Testis (tissue), 2 donors: ENCODE data around the gene SMIM35.

Source experiments
- POLR2A ChIP-seq: fragments of 450-650 bp; IDR thresholded peaks from one replicate; pipeline ENCODE4 v1.6.1; 2017; ENCODE audit warnings: antibody characterized with exemption, mild to moderate bottlenecking, moderate library complexity
- TF ChIP-seq, protein P1 (sequence below), 3 experiments: fragments of 450-650 bp in 2 of 3; fragments of 200-600 bp in 1 of 3; sonication (generic) in 1 of 3; IDR thresholded peaks; one replicate each; pipeline ENCODE4 v1.5.1; 2016 to 2019; ENCODE audit warnings: antibody characterized with exemption in 3 of 3, mild to moderate bottlenecking in 2 of 3, moderate library complexity in 1 of 3

DNA sequence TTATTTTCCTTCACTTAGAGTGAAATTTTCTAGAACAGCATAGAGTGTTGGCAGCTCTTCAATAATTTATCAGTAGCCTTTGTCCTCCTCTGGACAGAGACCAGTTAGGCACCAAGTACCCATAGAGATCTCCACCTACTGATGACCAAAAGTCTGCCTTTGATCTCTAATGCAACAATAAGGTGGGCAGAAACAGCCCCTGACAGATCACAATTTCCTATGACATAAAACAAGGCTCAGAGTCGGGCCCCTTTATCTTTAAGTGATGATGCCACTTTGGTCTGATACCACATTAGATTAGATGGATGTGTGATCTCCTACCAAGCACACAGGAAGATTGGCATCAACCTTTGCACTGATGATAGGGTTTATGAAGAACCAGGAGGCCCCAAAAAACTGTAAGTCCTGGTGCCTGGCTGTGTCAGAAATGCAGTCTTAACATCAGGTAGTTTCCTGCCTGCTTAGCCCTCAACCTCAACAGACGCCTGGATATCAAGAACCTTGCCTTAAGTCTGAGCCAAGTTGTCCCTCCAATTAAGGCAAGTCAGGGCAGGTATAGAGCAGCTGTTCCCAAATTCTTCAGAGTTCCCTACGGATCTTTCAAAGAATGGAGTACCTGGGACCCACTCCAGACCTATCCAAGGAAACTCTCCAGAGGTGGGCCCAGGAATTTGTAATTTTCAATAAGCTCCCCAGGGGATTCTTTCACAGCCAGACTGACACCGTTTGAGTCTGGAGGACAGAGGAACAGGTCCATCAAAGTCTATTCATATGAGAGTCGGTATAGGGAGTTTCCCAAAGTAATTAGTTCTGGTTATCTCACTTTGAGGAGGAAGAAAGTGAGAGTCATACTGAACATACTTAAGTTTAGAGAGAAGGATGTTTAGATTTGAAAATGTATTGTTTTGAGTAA is 40.5 kb downstream of the SMIM35 start:
- TF ChIP-seq, protein P1, sequence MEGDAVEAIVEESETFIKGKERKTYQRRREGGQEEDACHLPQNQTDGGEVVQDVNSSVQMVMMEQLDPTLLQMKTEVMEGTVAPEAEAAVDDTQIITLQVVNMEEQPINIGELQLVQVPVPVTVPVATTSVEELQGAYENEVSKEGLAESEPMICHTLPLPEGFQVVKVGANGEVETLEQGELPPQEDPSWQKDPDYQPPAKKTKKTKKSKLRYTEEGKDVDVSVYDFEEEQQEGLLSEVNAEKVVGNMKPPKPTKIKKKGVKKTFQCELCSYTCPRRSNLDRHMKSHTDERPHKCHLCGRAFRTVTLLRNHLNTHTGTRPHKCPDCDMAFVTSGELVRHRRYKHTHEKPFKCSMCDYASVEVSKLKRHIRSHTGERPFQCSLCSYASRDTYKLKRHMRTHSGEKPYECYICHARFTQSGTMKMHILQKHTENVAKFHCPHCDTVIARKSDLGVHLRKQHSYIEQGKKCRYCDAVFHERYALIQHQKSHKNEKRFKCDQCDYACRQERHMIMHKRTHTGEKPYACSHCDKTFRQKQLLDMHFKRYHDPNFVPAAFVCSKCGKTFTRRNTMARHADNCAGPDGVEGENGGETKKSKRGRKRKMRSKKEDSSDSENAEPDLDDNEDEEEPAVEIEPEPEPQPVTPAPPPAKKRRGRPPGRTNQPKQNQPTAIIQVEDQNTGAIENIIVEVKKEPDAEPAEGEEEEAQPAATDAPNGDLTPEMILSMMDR (IDR thresholded peaks at IDR 0.05) = no peak
- TF ChIP-seq POLR2A = no peak
